Measurements from ENCODE around the gene PLEKHA7. TPM values are rescaled to one million over a fixed set of nuclear protein-coding genes. Genes with fewer than 3 reads are reported as not detected.
"Not testable (repeated sequence)": the region's sequence is repeated elsewhere in the genome, so short reads cannot be mapped to it uniquely, and the experiment has no call there.

PLEKHA7 gene
- total RNA-seq, result 15.6 and 18.2 TPM in 2 replicates
- long read RNA-seq, partial matches to known transcripts, result 1 of 3 reads
- long read RNA-seq, other reads (novel, unspliced or antisense), result 1 of 3 reads

GRCh38 chr11:17014321-17014832, at the start of gene PLEKHA7:
Gene PLEKHA7 (minus strand): TSS chr11:17014414. CDS start chr11:17014401, 13 bp downstream.
- peak within 1 kb of the TSS; percentile 97 for H3K4me3 Mint-ChIP-seq
- H3K27me3 Mint-ChIP-seq (ENCODE audit: low read depth), result peaks cover 40% of the 10 kb centered on the region
- H3K9me3 Mint-ChIP-seq, result no peaks in the 10 kb centered on the region
- no peaks in the 10 kb centered on the region for H3K36me3 Mint-ChIP-seq (ENCODE audit: low read depth)
- TF ChIP-seq CTCF (conservative IDR thresholded peaks at IDR 0.05), result no peak
- H3K27ac Mint-ChIP-seq (ENCODE audit: unreplicated experiment), result peak within 1 kb of the TSS; percentile 25
- DNase-seq (ENCODE audit: low read depth, low spot score), result peak; percentile 33
- H3K4me1 Mint-ChIP-seq, result peaks cover 8% of the 10 kb centered on the region

- TF ChIP-seq CTCF (conservative IDR thresholded peaks at IDR 0.05), result peak; percentile 81
- Mint-ChIP-seq H3K27ac (ENCODE audit: unreplicated experiment) (no peak overlapping the region), H3K9me3 (peaks cover 8% of the 10 kb centered on the region), H3K4me1 (no peaks in the 10 kb centered on the region), H3K36me3 (ENCODE audit: low read depth) (peaks cover 7% of the 10 kb centered on the region), H3K4me3 (no peak overlapping the region), H3K27me3 (ENCODE audit: low read depth) (no peaks in the 10 kb centered on the region)
- DNase-seq (ENCODE audit: low read depth, low spot score), result peak; percentile 68
Measured at GRCh38 chr11:17063171-17064002, 49.2 kb upstream of the PLEKHA7 start.

GRCh38 chr11:17051146-17051545, 36.9 kb upstream of the PLEKHA7 start:
- not testable (repeated sequence) for H3K27ac Mint-ChIP-seq (ENCODE audit: unreplicated experiment); H3K4me1 Mint-ChIP-seq; H3K4me3 Mint-ChIP-seq; H3K9me3 Mint-ChIP-seq; H3K27me3 Mint-ChIP-seq (ENCODE audit: low read depth); DNase-seq (ENCODE audit: low read depth, low spot score)
- H3K36me3 Mint-ChIP-seq (ENCODE audit: low read depth), result peaks cover 12% of the 10 kb centered on the region

GRCh38 chr11:17048491-17048890, 34.3 kb upstream of the PLEKHA7 start:
- not testable (repeated sequence) for H3K27me3 Mint-ChIP-seq (ENCODE audit: low read depth); H3K27ac Mint-ChIP-seq (ENCODE audit: unreplicated experiment); H3K4me1 Mint-ChIP-seq; H3K4me3 Mint-ChIP-seq; H3K9me3 Mint-ChIP-seq; DNase-seq (ENCODE audit: low read depth, low spot score)
- peaks cover 12% of the 10 kb centered on the region for H3K36me3 Mint-ChIP-seq (ENCODE audit: low read depth)

GRCh38 chr11:17046690-17047089, 32.5 kb upstream of the PLEKHA7 start:
- Mint-ChIP-seq H3K36me3 (ENCODE audit: low read depth) (peaks cover 2% of the 10 kb centered on the region), H3K9me3 (peaks cover 3% of the 10 kb centered on the region), H3K27ac (ENCODE audit: unreplicated experiment) (no peak overlapping the region), H3K4me1 (no peaks in the 10 kb centered on the region), H3K4me3 (no peak overlapping the region), H3K27me3 (ENCODE audit: low read depth) (peaks cover 17% of the 10 kb centered on the region)
- DNase-seq (ENCODE audit: low read depth, low spot score), result no peak
- TF ChIP-seq CTCF (conservative IDR thresholded peaks at IDR 0.05), result no peak

GRCh38 chr11:17036666-17037658, 22.7 kb upstream of the PLEKHA7 start:
- H3K9me3 Mint-ChIP-seq, result peaks cover 11% of the 10 kb centered on the region
- H3K27ac Mint-ChIP-seq (ENCODE audit: unreplicated experiment), result no peak overlapping the region
- no peaks in the 10 kb centered on the region for H3K4me1 Mint-ChIP-seq
- no peak for TF ChIP-seq CTCF (conservative IDR thresholded peaks at IDR 0.05)
- no peak overlapping the region for H3K4me3 Mint-ChIP-seq
- H3K27me3 Mint-ChIP-seq (ENCODE audit: low read depth), result peaks cover 10% of the 10 kb centered on the region
- DNase-seq (ENCODE audit: low read depth, low spot score), result no peak
- peaks cover 11% of the 10 kb centered on the region for H3K36me3 Mint-ChIP-seq (ENCODE audit: low read depth)

GRCh38 chr11:17034027-17034426, 19.8 kb upstream of the PLEKHA7 start:
- peaks cover 11% of the 10 kb centered on the region for H3K36me3 Mint-ChIP-seq (ENCODE audit: low read depth)
- H3K27me3 Mint-ChIP-seq (ENCODE audit: low read depth); H3K4me3 Mint-ChIP-seq; H3K4me1 Mint-ChIP-seq; H3K27ac Mint-ChIP-seq (ENCODE audit: unreplicated experiment); DNase-seq (ENCODE audit: low read depth, low spot score): not testable (repeated sequence)
- peaks cover 11% of the 10 kb centered on the region for H3K9me3 Mint-ChIP-seq
